HepG2 (cell line): ENCODE measurements around the gene SMARCA5.
"Not testable (repeated sequence)": the region's sequence is repeated elsewhere in the genome, so short reads cannot be mapped to it uniquely, and the experiment has no call there.

ENCODE experiments used
- ASH2L ChIP-seq: fragments of 300-600, 200-600 bp; sonication (generic); IDR thresholded peaks from 2 replicates; pipeline ENCODE4 v1.7.0; 2017; ENCODE audit warnings: low read depth, mild to moderate bottlenecking, moderate library complexity, mixed read lengths, low read length; ENCODE audit not compliant: insufficient read length
- ZSCAN12 ChIP-seq: sonication (generic); formaldehyde crosslinking; IDR thresholded peaks from 2 replicates; pipeline ENCODE4 v1.9.0; 2021; ENCODE audit warnings: mild to moderate bottlenecking, missing genetic modification reagents

GRCh38 chr4:143528046-143528445 lies 14.5 kb downstream of the SMARCA5 start:
- not testable (repeated sequence) for TF ChIP-seq ZSCAN12 (CRISPR knock-in tag); ASH2L
